IMR-90 (cell line): ENCODE measurements around the gene CYRIA. TPM values are rescaled to one million over a fixed set of nuclear protein-coding genes. Genes with fewer than 3 reads are reported as not detected.

Source experiments
- ATAC-seq: fragments of 200-7000 bp; cut with Tn5 transposase; 2 replicates; pipeline ENCODE4 v1.9.1; 2020; ENCODE audit warnings: low read depth, mild to moderate bottlenecking, moderate library complexity
- BruUV-seq: library from RNA; stranded (reverse); fragments of 400-500 nt; replicated peaks from 2 replicates; lab custom pipeline; 2021; lab: Mats Ljungman, UMichigan
- CTCF ChIA-PET: fragments of 300-600 bp; formaldehyde crosslinking; extraction: SDS; loops from one replicate; lab custom pipeline; 2021; ENCODE audit warnings: antibody characterized with exemption; lab: Yijun Ruan, JAX
- POLR2A ChIA-PET: fragments of 300-600 bp; sonication (Branson Sonifier 250); formaldehyde crosslinking; loops from one replicate; lab custom pipeline; 2022; ENCODE audit warnings: antibody characterized with exemption; ENCODE audit not compliant: unreplicated experiment; lab: Charles Lee
- DNase-seq: peaks from one replicate; pipeline ENCODE4 v3.0.0; 2013
- H2AFZ ChIP-seq: replicated peaks from 2 replicates; pipeline ENCODE3; 2013; ENCODE audit warnings: low read length, mild to moderate bottlenecking; ENCODE audit not compliant: poor library complexity
- H2AK5ac ChIP-seq: 2 replicates; pipeline ENCODE4 v1.6.1; 2013; ENCODE audit warnings: low read depth, low read length, inconsistent platforms
- H2AK9ac ChIP-seq: replicated peaks from 2 replicates; pipeline ENCODE3; 2013; ENCODE audit warnings: mild to moderate bottlenecking, low read depth, low read length, moderate library complexity; ENCODE audit not compliant: poor library complexity
- H2BK120ac ChIP-seq: 2 replicates; pipeline ENCODE4 v1.6.1; 2013; ENCODE audit warnings: low read depth, low read length, inconsistent platforms
- H2BK15ac ChIP-seq: 3 replicates; pipeline ENCODE4 v1.6.1; 2013; ENCODE audit warnings: low read depth, low read length, inconsistent platforms
- H2BK20ac ChIP-seq: 2 replicates; pipeline ENCODE4 v1.6.1; 2013; ENCODE audit warnings: low read depth, mild to moderate bottlenecking, inconsistent platforms, low read length, moderate library complexity
- H2BK5ac ChIP-seq: 2 replicates; pipeline ENCODE4 v1.6.1; 2013; ENCODE audit warnings: mild to moderate bottlenecking, low read depth, low read length, inconsistent platforms; ENCODE audit not compliant: poor library complexity, severe bottlenecking
- H3K14ac ChIP-seq: replicated peaks from 2 replicates; pipeline ENCODE4 v1.6.1; 2013; ENCODE audit warnings: low read depth, low read length, inconsistent platforms
- H3K18ac ChIP-seq: 2 replicates; pipeline ENCODE4 v1.6.1; 2013; ENCODE audit warnings: low read depth, low read length, control low read depth
- H3K23ac ChIP-seq: 2 replicates; pipeline ENCODE4 v1.6.1; 2013; ENCODE audit warnings: low read depth, low read length, inconsistent platforms
- H3K27ac ChIP-seq: 2 replicates; pipeline ENCODE4 v1.5.1; 2013; ENCODE audit warnings: mild to moderate bottlenecking, control low read depth, low read length; ENCODE audit not compliant: insufficient read depth
- H3K27me3 ChIP-seq: 2 replicates; pipeline ENCODE4 v1.6.1; 2013; ENCODE audit warnings: low read length; ENCODE audit not compliant: control insufficient read depth, insufficient read depth
- H3K36me3 ChIP-seq: 2 replicates; pipeline ENCODE4 v1.6.1; 2013; ENCODE audit warnings: low read length, mixed read lengths; ENCODE audit not compliant: control insufficient read depth, insufficient read depth
- H3K4ac ChIP-seq: 2 replicates; pipeline ENCODE4 v1.6.1; 2013; ENCODE audit warnings: low read depth, low read length, inconsistent platforms
- H3K4me1 ChIP-seq: 2 replicates; pipeline ENCODE4 v1.6.1; 2013; ENCODE audit warnings: low read length, mixed read lengths; ENCODE audit not compliant: control insufficient read depth, insufficient read depth
- H3K4me2 ChIP-seq: 2 replicates; pipeline ENCODE4 v1.6.1; 2013; ENCODE audit warnings: low read depth, mild to moderate bottlenecking, control low read depth, low read length, moderate library complexity
- H3K4me3 ChIP-seq: 2 replicates; pipeline ENCODE4 v1.5.1; 2013; ENCODE audit warnings: low read depth, mild to moderate bottlenecking, control low read depth, low read length, moderate library complexity; ENCODE audit not compliant: insufficient read depth
- H3K56ac ChIP-seq: 2 replicates; pipeline ENCODE4 v1.6.1; 2013; ENCODE audit warnings: low read length, inconsistent platforms; ENCODE audit not compliant: insufficient read depth; ENCODE audit errors: extremely low read depth
- H3K79me1 ChIP-seq, 2 experiments: 2 replicates each; pipeline ENCODE4 v1.6.1; 2013; ENCODE audit warnings: low read length in 2 of 2, inconsistent platforms in 1 of 2, low read depth in 1 of 2
- H3K9ac ChIP-seq: 2 replicates; pipeline ENCODE4 v1.6.1; 2013; ENCODE audit warnings: low read depth, low read length, control low read depth
- H3K9me1 ChIP-seq: 2 replicates; pipeline ENCODE4 v1.6.1; 2013; ENCODE audit warnings: low read length, inconsistent platforms; ENCODE audit not compliant: insufficient read depth
- H3K9me3 ChIP-seq: 2 replicates; pipeline ENCODE4 v1.6.1; 2013; ENCODE audit warnings: low read length; ENCODE audit not compliant: control insufficient read depth, insufficient read depth
- H4K20me1 ChIP-seq: 2 replicates; pipeline ENCODE4 v1.6.1; 2013; ENCODE audit warnings: low read length, inconsistent platforms; ENCODE audit not compliant: insufficient read depth
- H4K5ac ChIP-seq: 2 replicates; pipeline ENCODE4 v1.6.1; 2013; ENCODE audit warnings: mild to moderate bottlenecking, low read depth, low read length, control low read depth
- H4K8ac ChIP-seq, 2 experiments: 2 replicates each; pipeline ENCODE4 v1.6.1; 2013; ENCODE audit warnings: low read depth in 2 of 2, low read length in 2 of 2, control low read depth in 1 of 2, inconsistent platforms in 1 of 2
- H4K91ac ChIP-seq: 2 replicates; pipeline ENCODE4 v1.6.1; 2013; ENCODE audit warnings: low read depth, low read length, inconsistent platforms; ENCODE audit not compliant: insufficient read depth
- BHLHE40 ChIP-seq: fragments of 150-350 bp; IDR thresholded peaks from 2 replicates; pipeline ENCODE4 v1.6.1; 2016; ENCODE audit warnings: mild to moderate bottlenecking, low read depth, low read length
- CEBPB ChIP-seq: IDR thresholded peaks from 2 replicates; pipeline ENCODE4 v1.6.1; 2012; ENCODE audit warnings: low read depth, low read length, improper control_type of control experiment
- CHD1 ChIP-seq: IDR thresholded peaks from 2 replicates; pipeline ENCODE4 v1.6.1; 2012; ENCODE audit warnings: low read depth, low read length, improper control_type of control experiment
- CTCF ChIP-seq: conservative IDR thresholded peaks from 2 replicates; pipeline ENCODE4 v1.5.1; 2012; ENCODE audit warnings: mild to moderate bottlenecking, low read depth, low read length, improper control_type of control experiment
- ELK1 ChIP-seq: fragments of 150-350 bp; IDR thresholded peaks from 2 replicates; pipeline ENCODE4 v1.6.1; 2016; ENCODE audit warnings: low read depth, mild to moderate bottlenecking, low read length, moderate library complexity, borderline replicate concordance
- FOS ChIP-seq: fragments of 150-350 bp; IDR thresholded peaks from 2 replicates; pipeline ENCODE4 v1.6.1; 2016; ENCODE audit warnings: low read depth, low read length
- MAZ ChIP-seq: IDR thresholded peaks from 2 replicates; pipeline ENCODE4 v1.6.1; 2012; ENCODE audit warnings: low read depth, mild to moderate bottlenecking, low read length, improper control_type of control experiment, moderate library complexity, borderline replicate concordance
- MXI1 ChIP-seq: IDR thresholded peaks from 2 replicates; pipeline ENCODE4 v1.6.1; 2012; ENCODE audit warnings: low read depth, mild to moderate bottlenecking, low read length, moderate library complexity, borderline replicate concordance
- NFE2L2 ChIP-seq: fragments of 150-350 bp; IDR thresholded peaks from 2 replicates; pipeline ENCODE4 v1.6.1; 2016; ENCODE audit warnings: low read depth, mild to moderate bottlenecking, low read length
- POLR2A ChIP-seq: IDR thresholded peaks from 2 replicates; pipeline ENCODE4 v1.6.1; 2012; ENCODE audit warnings: mild to moderate bottlenecking, low read depth, low read length
- RCOR1 ChIP-seq: IDR thresholded peaks from 2 replicates; pipeline ENCODE4 v1.6.1; 2012; ENCODE audit warnings: mild to moderate bottlenecking, low read length, improper control_type of control experiment; ENCODE audit not compliant: insufficient replicate concordance
- RFX5 ChIP-seq: IDR thresholded peaks from 2 replicates; pipeline ENCODE4 v1.8.0; 2012; ENCODE audit warnings: low read depth, mild to moderate bottlenecking, low read length, moderate library complexity
- SMC3 ChIP-seq: fragments of 150-350 bp; IDR thresholded peaks from 2 replicates; pipeline ENCODE4 v1.6.1; 2016; ENCODE audit warnings: low read depth, mild to moderate bottlenecking, antibody characterized with exemption, low read length, moderate library complexity
- USF2 ChIP-seq: fragments of 150-350 bp; IDR thresholded peaks from 2 replicates; pipeline ENCODE4 v1.6.1; 2017; ENCODE audit warnings: mild to moderate bottlenecking, antibody characterized with exemption, low read length, low read depth
- WGBS, 2 experiments: methylation state at CpG; one replicate each; pipeline versions ENCODE4 v1.1.5 to v1.1.7; 2013; ENCODE audit warnings: missing lambda C conversion rate in 2 of 2; ENCODE audit not compliant: insufficient read length in 1 of 2; ENCODE audit errors: extremely low coverage in 2 of 2; 5-methylcytosine and 5-hydroxymethylcytosine counted together
- dilution Hi-C: fragments of 300-500 bp; cut with HindIII; formaldehyde crosslinking; loops from one replicate; pipeline ENCODE4 v1.14.3; 2018; ENCODE audit warnings: low sequenced_read_pairs; ENCODE audit not compliant: unreplicated experiment
- in situ Hi-C: fragments of 300-500 bp; cut with MboI; formaldehyde crosslinking; loops from 3 replicates; pipeline ENCODE4 v1.14.3; 2019; ENCODE audit warnings: low sequenced_read_pairs, inconsistent platforms, mixed read lengths
- intact Hi-C: fragments of 100-400 bp; cut with micrococcal nuclease; formaldehyde crosslinking; loops from 2 replicates; pipeline ENCODE4 v1.10.0; 2022
- polyA plus RNA-seq, 3 experiments: library from polyadenylated mRNA; depleted of rRNA; stranded (reverse); fragments of >200 nt; gene quantifications; 2 replicates each; pipeline ENCODE4 v1.2.3, GENCODE V29; 2012; ENCODE audit warnings: low replicate concordance in 1 of 3
- total RNA-seq: library from RNA; depleted of rRNA; stranded (reverse); fragments of >200 nt; gene quantifications from 2 replicates; pipeline ENCODE4 v1.2.3, GENCODE V29; 2012

The CYRIA gene
- total and polyA plus RNA-seq, 2 of the 4 experiments (the other 2 are of a cell fraction) = 1.7 to 3.8 TPM

GRCh38 chr2:16669388-16669787 lies 3.8 kb upstream of the CYRIA start:
- dilution Hi-C loops = no loop called here
- H3K79me1 ChIP-seq = no peaks in the 10 kb centered on the region
- H2AK9ac ChIP-seq = no peak overlapping the region
- intact Hi-C loops = loop anchor here (5.0 kb wide), 3 partner anchors 43 to 88 kb away; no protein-coding TSS in a partner anchor
- H3K56ac ChIP-seq = no peak overlapping the region
- BruUV-seq = no TSS peak
- no peak overlapping the region for H2AK5ac ChIP-seq
- H2BK120ac ChIP-seq = no peak overlapping the region
- H3K9me3 ChIP-seq = no peaks in the 10 kb centered on the region
- ChIA-PET POLR2A (no interaction called here), CTCF (interaction anchor here (1.5 kb wide), 1 partner anchor 10 kb away, joined by 3 read pairs; no protein-coding TSS in a partner anchor)
- no peak overlapping the region for H3K9ac ChIP-seq
- no peak overlapping the region for H3K4ac ChIP-seq
- H3K4me3 ChIP-seq = no peak overlapping the region
- no peaks in the 10 kb centered on the region for H3K36me3 ChIP-seq
- H2BK15ac ChIP-seq = no peak overlapping the region
- DNase-seq (no peak), ATAC-seq (no peak)
- H4K5ac ChIP-seq = no peak overlapping the region
- H4K91ac ChIP-seq = no peak overlapping the region
- no peak overlapping the region for H2AFZ ChIP-seq
- WGBS, 2 experiments = 0% methylated on average over 1 of the region's 3 CpGs; no CpG with 5 or more reads in 1 of the 2 experiments
- no peak overlapping the region for H3K27ac ChIP-seq
- no peak overlapping the region for H3K23ac ChIP-seq
- in situ Hi-C loops = no loop called here
- H3K14ac ChIP-seq = no peak overlapping the region
- H3K9me1 ChIP-seq = no peaks in the 10 kb centered on the region
- no peak overlapping the region for H3K18ac ChIP-seq
- H2BK20ac ChIP-seq = no peak overlapping the region
- H3K27me3 ChIP-seq = peaks cover 19% of the 10 kb centered on the region; the same call in 1 of the 2 replicates
- H4K20me1 ChIP-seq = no peaks in the 10 kb centered on the region
- no peak overlapping the region for H3K4me2 ChIP-seq
- peaks cover 10% of the 10 kb centered on the region; the same call in 1 of the 2 replicates for H3K4me1 ChIP-seq
- no peak overlapping the region for H4K8ac ChIP-seq
- no peak for TF ChIP-seq POLR2A
- TF ChIP-seq MAZ = no peak
- no peak for TF ChIP-seq RFX5
- no peak for TF ChIP-seq MXI1
- TF ChIP-seq SMC3 = no peak
- TF ChIP-seq CTCF = no peak
- TF ChIP-seq USF2 = no peak
- TF ChIP-seq CHD1 = no peak
- no peak for TF ChIP-seq FOS
- TF ChIP-seq NFE2L2 = no peak
- no peak for TF ChIP-seq BHLHE40
- TF ChIP-seq ELK1 = no peak
- no peak for TF ChIP-seq RCOR1
- TF ChIP-seq CEBPB = no peak
- H2BK5ac ChIP-seq = no peak overlapping the region
